WTC11 (cell line): Measurements from ENCODE around the gene NAA80. TPM values are rescaled to one million over a fixed set of nuclear protein-coding genes. Genes with fewer than 3 reads are reported as not detected.

Experiments used
- ATAC-seq: fragments of 200-7000 bp; cut with Tn5 transposase; 2 replicates; pipeline ENCODE4 v1.10.0; 2021; ENCODE audit warnings: mild to moderate bottlenecking, moderate library complexity
- CTCF ChIA-PET: fragments of 300-600 bp; sonication (Branson Sonifier 250); formaldehyde crosslinking; loops from one replicate; lab custom pipeline; 2021; ENCODE audit warnings: antibody characterized with exemption; lab: Charles Lee
- POLR2A ChIA-PET: fragments of 350-600 bp; sonication (Branson Sonifier 250); formaldehyde crosslinking; loops from one replicate; lab custom pipeline; 2021; ENCODE audit warnings: antibody characterized with exemption; lab: Charles Lee
- DNase-seq: peaks from one replicate; pipeline ENCODE4 v3.0.0; 2021; ENCODE audit warnings: low spot score
- H3K27ac Mint-ChIP-seq: 2 replicates; pipeline ENCODE4 v1.8.0; 2021; ENCODE audit warnings: mixed read lengths
- H3K27me3 Mint-ChIP-seq: 2 replicates; pipeline ENCODE4 v1.8.0; 2021; ENCODE audit warnings: low read depth, mild to moderate bottlenecking, moderate library complexity, mixed read lengths
- H3K36me3 Mint-ChIP-seq: 2 replicates; pipeline ENCODE4 v1.8.0; 2021; ENCODE audit warnings: mixed read lengths
- H3K4me1 Mint-ChIP-seq: 2 replicates; pipeline ENCODE4 v1.8.0; 2022; ENCODE audit warnings: mixed read lengths
- H3K4me3 Mint-ChIP-seq: 2 replicates; pipeline ENCODE4 v1.8.0; 2021; ENCODE audit warnings: mild to moderate bottlenecking, moderate library complexity, mixed read lengths
- H3K9me3 Mint-ChIP-seq: 2 replicates; pipeline ENCODE4 v1.8.0; 2021; ENCODE audit warnings: mixed read lengths
- E2F1 ChIP-seq: sonication (generic); formaldehyde crosslinking; IDR thresholded peaks from 2 replicates; pipeline ENCODE4 v1.8.0; 2022; ENCODE audit warnings: mild to moderate bottlenecking, missing genetic modification reagents
- FOXP4 ChIP-seq: sonication (generic); formaldehyde crosslinking; IDR thresholded peaks from 2 replicates; pipeline ENCODE4 v1.8.0; 2022; ENCODE audit warnings: mild to moderate bottlenecking, missing genetic modification reagents
- JUN ChIP-seq: sonication (generic); formaldehyde crosslinking; IDR thresholded peaks from 2 replicates; pipeline ENCODE4 v1.8.0; 2023; ENCODE audit warnings: mild to moderate bottlenecking, missing genetic modification reagents
- NFATC4 ChIP-seq: fragments of 250-450 bp; sonication (Bioruptor Pico); IDR thresholded peaks from 2 replicates; pipeline ENCODE4 v1.9.0; 2021; ENCODE audit warnings: mild to moderate bottlenecking
- NFE2L1 ChIP-seq: sonication (generic); formaldehyde crosslinking; IDR thresholded peaks from 2 replicates; pipeline ENCODE4 v1.8.1; 2023; ENCODE audit warnings: missing genetic modification reagents
- PRDM15 ChIP-seq: sonication (generic); formaldehyde crosslinking; IDR thresholded peaks from 2 replicates; pipeline ENCODE4 v1.8.0; 2022; ENCODE audit warnings: missing genetic modification reagents
- PRRX2 ChIP-seq: fragments of 250-450 bp; sonication (Bioruptor Pico); IDR thresholded peaks from 2 replicates; pipeline ENCODE4 v1.8.0; 2021; ENCODE audit warnings: mild to moderate bottlenecking
- RELA ChIP-seq: sonication (generic); formaldehyde crosslinking; IDR thresholded peaks from 2 replicates; pipeline ENCODE4 v1.8.1; 2022; ENCODE audit warnings: missing genetic modification reagents, mild to moderate bottlenecking, borderline replicate concordance
- SMAD3 ChIP-seq: sonication (generic); formaldehyde crosslinking; IDR thresholded peaks from 2 replicates; pipeline ENCODE4 v1.8.0; 2022; ENCODE audit warnings: missing genetic modification reagents, mild to moderate bottlenecking, borderline replicate concordance
- ZNF138 ChIP-seq: sonication (generic); formaldehyde crosslinking; conservative IDR thresholded peaks from 2 replicates; pipeline ENCODE4 v1.8.1; 2022; ENCODE audit warnings: mild to moderate bottlenecking, moderate library complexity, missing genetic modification reagents
- ZNF219 ChIP-seq: sonication (generic); formaldehyde crosslinking; IDR thresholded peaks from 2 replicates; pipeline ENCODE4 v1.8.0; 2023; ENCODE audit warnings: missing genetic modification reagents, mild to moderate bottlenecking, borderline replicate concordance
- ZNF263 ChIP-seq: sonication (generic); formaldehyde crosslinking; IDR thresholded peaks from 2 replicates; pipeline ENCODE4 v1.8.1; 2022; ENCODE audit warnings: low read depth, mild to moderate bottlenecking, moderate library complexity, missing genetic modification reagents
- ZNF416 ChIP-seq: fragments of 250-450 bp; sonication (Bioruptor Pico); IDR thresholded peaks from 2 replicates; pipeline ENCODE4 v1.9.0; 2021; ENCODE audit warnings: mild to moderate bottlenecking, inconsistent platforms
- total RNA-seq: library from RNA; stranded (reverse); gene quantifications from 3 replicates; pipeline ENCODE4 v1.2.3, GENCODE V29; 2021
- TF ChIP-seq, protein P1 (sequence below): sonication (generic); formaldehyde crosslinking; IDR thresholded peaks from 2 replicates; pipeline ENCODE4 v1.8.0; 2023; ENCODE audit warnings: missing genetic modification reagents
- TF ChIP-seq, protein P2 (sequence below): sonication (generic); formaldehyde crosslinking; conservative IDR thresholded peaks from 2 replicates; pipeline ENCODE4 v1.8.1; 2022; ENCODE audit warnings: mild to moderate bottlenecking, missing genetic modification reagents
- TF ChIP-seq, protein P3 (sequence below): fragments of 250-450 bp; sonication (Bioruptor Pico); IDR thresholded peaks from 2 replicates; pipeline ENCODE4 v1.9.0; 2021; ENCODE audit warnings: mild to moderate bottlenecking

Gene NAA80
- total RNA-seq, 1 experiment from 2014 or later, result 17.3 TPM

GRCh38 chr3:50254577-50255250 lies 44.5 kb downstream of the NAA80 start (continued):
- no peak for TF ChIP-seq FOXP4
- no peak for TF ChIP-seq JUN
- TF ChIP-seq ZNF416, result no peak
- TF ChIP-seq ZNF219 (CRISPR knock-in tag), result no peak
- TF ChIP-seq PRDM15 (CRISPR knock-in tag), result no peak

GRCh38 chr3:50251220-50251619 lies 48.0 kb downstream of the NAA80 start:
- CTCF ChIA-PET, result interaction anchor here (1.0 to 6.0 kb wide), 2 partner anchors 7 to 25 kb away, joined by 3 to 151 read pairs; no protein-coding TSS in a partner anchor
- POLR2A ChIA-PET, result no interaction called here
- Mint-ChIP-seq H3K4me3 (no peak overlapping the region), H3K27ac (peak overlapping the region; percentile 31; the same call in 1 of the 2 replicates), H3K27me3 (no peaks in the 10 kb centered on the region), H3K4me1 (peaks cover 23% of the 10 kb centered on the region), H3K36me3 (peaks cover 13% of the 10 kb centered on the region), H3K9me3 (no peaks in the 10 kb centered on the region)
- TF ChIP-seq, protein P1, sequence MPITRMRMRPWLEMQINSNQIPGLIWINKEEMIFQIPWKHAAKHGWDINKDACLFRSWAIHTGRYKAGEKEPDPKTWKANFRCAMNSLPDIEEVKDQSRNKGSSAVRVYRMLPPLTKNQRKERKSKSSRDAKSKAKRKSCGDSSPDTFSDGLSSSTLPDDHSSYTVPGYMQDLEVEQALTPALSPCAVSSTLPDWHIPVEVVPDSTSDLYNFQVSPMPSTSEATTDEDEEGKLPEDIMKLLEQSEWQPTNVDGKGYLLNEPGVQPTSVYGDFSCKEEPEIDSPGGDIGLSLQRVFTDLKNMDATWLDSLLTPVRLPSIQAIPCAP, result no peak
- no peak for TF ChIP-seq E2F1 (CRISPR knock-in tag)
- no peak for TF ChIP-seq SMAD3 (CRISPR knock-in tag)
- no peak for TF ChIP-seq NFATC4
- TF ChIP-seq ZNF138 (CRISPR knock-in tag), result no peak
- TF ChIP-seq ZNF263 (CRISPR knock-in tag), result no peak
- no peak for TF ChIP-seq PRRX2 (CRISPR knock-in tag)
- TF ChIP-seq, protein P2, sequence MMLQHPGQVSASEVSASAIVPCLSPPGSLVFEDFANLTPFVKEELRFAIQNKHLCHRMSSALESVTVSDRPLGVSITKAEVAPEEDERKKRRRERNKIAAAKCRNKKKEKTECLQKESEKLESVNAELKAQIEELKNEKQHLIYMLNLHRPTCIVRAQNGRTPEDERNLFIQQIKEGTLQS, result no peak
- no peak for TF ChIP-seq JUN
- TF ChIP-seq RELA, result no peak
- ATAC-seq, result no peak
- DNase-seq, result no peak

- Mint-ChIP-seq H3K4me3 (no peak overlapping the region), H3K4me1 (peaks cover 28% of the 10 kb centered on the region), H3K36me3 (peaks cover 11% of the 10 kb centered on the region), H3K27ac (peak overlapping the region; percentile 17; the same call in 1 of the 2 replicates), H3K9me3 (no peaks in the 10 kb centered on the region), H3K27me3 (no peaks in the 10 kb centered on the region)
- no peak for ATAC-seq
- CTCF ChIA-PET, result interaction anchor here (0.7 to 6.0 kb wide), 6 partner anchors 7 to 56 kb away, joined by 3 to 151 read pairs (median 6); no protein-coding TSS in a partner anchor
- no peak for DNase-seq
- POLR2A ChIA-PET, result interaction anchor here (0.6 to 0.8 kb wide), 2 partner anchors 15 to 33 kb away, joined by 3 read pairs; partner anchors contain the start of gene GNAI2
- TF ChIP-seq NFE2L1, result no peak
- TF ChIP-seq, protein P3, sequence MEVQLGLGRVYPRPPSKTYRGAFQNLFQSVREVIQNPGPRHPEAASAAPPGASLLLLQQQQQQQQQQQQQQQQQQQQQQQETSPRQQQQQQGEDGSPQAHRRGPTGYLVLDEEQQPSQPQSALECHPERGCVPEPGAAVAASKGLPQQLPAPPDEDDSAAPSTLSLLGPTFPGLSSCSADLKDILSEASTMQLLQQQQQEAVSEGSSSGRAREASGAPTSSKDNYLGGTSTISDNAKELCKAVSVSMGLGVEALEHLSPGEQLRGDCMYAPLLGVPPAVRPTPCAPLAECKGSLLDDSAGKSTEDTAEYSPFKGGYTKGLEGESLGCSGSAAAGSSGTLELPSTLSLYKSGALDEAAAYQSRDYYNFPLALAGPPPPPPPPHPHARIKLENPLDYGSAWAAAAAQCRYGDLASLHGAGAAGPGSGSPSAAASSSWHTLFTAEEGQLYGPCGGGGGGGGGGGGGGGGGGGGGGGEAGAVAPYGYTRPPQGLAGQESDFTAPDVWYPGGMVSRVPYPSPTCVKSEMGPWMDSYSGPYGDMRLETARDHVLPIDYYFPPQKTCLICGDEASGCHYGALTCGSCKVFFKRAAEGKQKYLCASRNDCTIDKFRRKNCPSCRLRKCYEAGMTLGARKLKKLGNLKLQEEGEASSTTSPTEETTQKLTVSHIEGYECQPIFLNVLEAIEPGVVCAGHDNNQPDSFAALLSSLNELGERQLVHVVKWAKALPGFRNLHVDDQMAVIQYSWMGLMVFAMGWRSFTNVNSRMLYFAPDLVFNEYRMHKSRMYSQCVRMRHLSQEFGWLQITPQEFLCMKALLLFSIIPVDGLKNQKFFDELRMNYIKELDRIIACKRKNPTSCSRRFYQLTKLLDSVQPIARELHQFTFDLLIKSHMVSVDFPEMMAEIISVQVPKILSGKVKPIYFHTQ (CRISPR knock-in tag), result no peak
These were observed 48.7 kb downstream of the NAA80 start for GRCh38 chr3:50250514-50250913.
